Panc1 (cell line): ENCODE measurements around the gene B9D2. TPM values are rescaled to one million over a fixed set of nuclear protein-coding genes. Genes with fewer than 3 reads are reported as not detected.

Experiments
- ATAC-seq: fragments of 200-7000 bp; cut with Tn5 transposase; 2 replicates; pipeline ENCODE4 v1.9.1; 2020; ENCODE audit warnings: mild to moderate bottlenecking, moderate library complexity
- BruUV-seq: library from RNA; stranded (reverse); fragments of 400-500 nt; replicated peaks from 2 replicates; lab custom pipeline; 2021; lab: Mats Ljungman, UMichigan
- CTCF ChIA-PET: fragments of 300-600 bp; sonication (Branson Sonifier 250); formaldehyde crosslinking; loops from one replicate; lab custom pipeline; 2022; ENCODE audit warnings: antibody characterized with exemption; lab: Charles Lee
- POLR2A ChIA-PET: fragments of 300-600 bp; sonication (Branson Sonifier 250); formaldehyde crosslinking; loops from one replicate; lab custom pipeline; 2022; ENCODE audit warnings: antibody characterized with exemption; lab: Charles Lee
- DNase-seq: peaks from one replicate; pipeline ENCODE4 v3.0.0-alpha.2; 2010; ENCODE audit warnings: low read depth, low spot score
- H3K27ac ChIP-seq: 2 replicates; pipeline ENCODE4 v1.5.1; 2011; ENCODE audit warnings: mild to moderate bottlenecking, low read length, inconsistent platforms
- H3K27me3 ChIP-seq: fragments of 200-500 bp; sonication (Bioruptor generic); 2 replicates; pipeline ENCODE4 v1.6.0; 2014; ENCODE audit warnings: low read length, inconsistent platforms; ENCODE audit not compliant: control insufficient read depth, insufficient read depth
- H3K36me3 ChIP-seq: fragments of 200-500 bp; sonication (Bioruptor generic); 2 replicates; pipeline ENCODE4 v1.5.1; 2014; ENCODE audit warnings: inconsistent platforms, mild to moderate bottlenecking, low read length, moderate library complexity; ENCODE audit not compliant: control insufficient read depth, insufficient read depth
- H3K4me1 ChIP-seq: 2 replicates; pipeline ENCODE4 v1.5.1; 2011; ENCODE audit warnings: inconsistent platforms, mild to moderate bottlenecking, low read length, moderate library complexity; ENCODE audit not compliant: control insufficient read depth, insufficient read depth
- H3K4me3 ChIP-seq, 2 experiments: 2 replicates each; pipeline ENCODE4 v1.5.1; 2011 to 2012; ENCODE audit warnings: low read depth in 2 of 2, low read length in 2 of 2, mild to moderate bottlenecking in 2 of 2, inconsistent platforms in 1 of 2, moderate library complexity in 1 of 2
- H3K9me3 ChIP-seq: fragments of 200-500 bp; sonication (Bioruptor generic); 2 replicates; pipeline ENCODE4 v1.5.1; 2014; ENCODE audit warnings: low read depth, mild to moderate bottlenecking, inconsistent platforms, low read length, moderate library complexity; ENCODE audit not compliant: control insufficient read depth, insufficient read depth
- POLR2AphosphoS5 ChIP-seq: IDR thresholded peaks from 2 replicates; pipeline ENCODE4 v1.6.1; 2012; ENCODE audit warnings: mild to moderate bottlenecking, low read depth, low read length, moderate library complexity
- REST ChIP-seq, 2 experiments: IDR thresholded peaks; 2 replicates each; pipeline ENCODE4 v1.6.1; 2011 to 2012; ENCODE audit warnings: low read depth in 2 of 2, control low read depth in 1 of 2, low read length in 1 of 2, mild to moderate bottlenecking in 1 of 2, moderate library complexity in 1 of 2; ENCODE audit not compliant: insufficient read depth in 1 of 2
- SIN3A ChIP-seq: IDR thresholded peaks from 2 replicates; pipeline ENCODE4 v1.6.1; 2012; ENCODE audit warnings: low read depth, mild to moderate bottlenecking, low read length, moderate library complexity, borderline replicate concordance; ENCODE audit not compliant: insufficient read depth
- TCF7L2 ChIP-seq: IDR thresholded peaks from 2 replicates; pipeline ENCODE4 v1.6.1; 2011; ENCODE audit warnings: mild to moderate bottlenecking, low read depth, low read length, inconsistent platforms
- in situ Hi-C: cut with HindIII; loops from 2 replicates; pipeline ENCODE4 v1.10.0; 2016; ENCODE audit warnings: low sequenced_read_pairs, low pct_unique_long_range_greater_than_20kb
- intact Hi-C: fragments of 100-400 bp; cut with micrococcal nuclease; formaldehyde crosslinking; loops from one replicate; pipeline ENCODE4 v1.10.0; 2022; ENCODE audit not compliant: unreplicated experiment
- total RNA-seq: library from RNA; stranded (reverse); gene quantifications from one replicate; pipeline ENCODE4 v1.2.1, GENCODE V29; 2021; ENCODE audit not compliant: unreplicated experiment
- TF ChIP-seq, protein P1 (sequence below): fragments of 450-650 bp; IDR thresholded peaks from 2 replicates; pipeline ENCODE4 v1.5.1; 2017; ENCODE audit warnings: mild to moderate bottlenecking

The B9D2 gene
- total RNA-seq, 1 experiment from 2014 or later: 7.1 TPM

- peak within 1 kb of the TSS; percentile 75 for H3K27ac ChIP-seq
- H3K27me3 ChIP-seq: no peaks in the 10 kb centered on the region
- DNase-seq: no peak
- intact Hi-C loops (no loop called here), in situ Hi-C loops (no loop called here)
- H3K4me3 ChIP-seq: peak within 1 kb of the TSS; percentile 72 to 79
- ATAC-seq: peak; percentile 76
- ChIA-PET CTCF (no interaction called here), POLR2A (interaction anchor here (0.8 kb wide), 1 partner anchor 752 kb away, joined by 3 read pairs; no protein-coding TSS in a partner anchor)
- BruUV-seq: TSS peak; percentile 84
- no peaks in the 10 kb centered on the region for H3K9me3 ChIP-seq
- H3K36me3 ChIP-seq: peaks cover 6% of the 10 kb centered on the region; the same call in 1 of the 2 replicates
- peaks cover 5% of the 10 kb centered on the region; the same call in 1 of the 2 replicates for H3K4me1 ChIP-seq
- no peak for TF ChIP-seq REST (IDR thresholded peaks at IDR 0.05; ENCODE audit: insufficient read depth in 1 of 2, low read depth in 2 of 2, low read length in 1 of 2)
- TF ChIP-seq TCF7L2: no peak
- TF ChIP-seq, protein P1, sequence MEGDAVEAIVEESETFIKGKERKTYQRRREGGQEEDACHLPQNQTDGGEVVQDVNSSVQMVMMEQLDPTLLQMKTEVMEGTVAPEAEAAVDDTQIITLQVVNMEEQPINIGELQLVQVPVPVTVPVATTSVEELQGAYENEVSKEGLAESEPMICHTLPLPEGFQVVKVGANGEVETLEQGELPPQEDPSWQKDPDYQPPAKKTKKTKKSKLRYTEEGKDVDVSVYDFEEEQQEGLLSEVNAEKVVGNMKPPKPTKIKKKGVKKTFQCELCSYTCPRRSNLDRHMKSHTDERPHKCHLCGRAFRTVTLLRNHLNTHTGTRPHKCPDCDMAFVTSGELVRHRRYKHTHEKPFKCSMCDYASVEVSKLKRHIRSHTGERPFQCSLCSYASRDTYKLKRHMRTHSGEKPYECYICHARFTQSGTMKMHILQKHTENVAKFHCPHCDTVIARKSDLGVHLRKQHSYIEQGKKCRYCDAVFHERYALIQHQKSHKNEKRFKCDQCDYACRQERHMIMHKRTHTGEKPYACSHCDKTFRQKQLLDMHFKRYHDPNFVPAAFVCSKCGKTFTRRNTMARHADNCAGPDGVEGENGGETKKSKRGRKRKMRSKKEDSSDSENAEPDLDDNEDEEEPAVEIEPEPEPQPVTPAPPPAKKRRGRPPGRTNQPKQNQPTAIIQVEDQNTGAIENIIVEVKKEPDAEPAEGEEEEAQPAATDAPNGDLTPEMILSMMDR: peak; percentile 90
- TF ChIP-seq POLR2AphosphoS5: peak; percentile 54
- peak; percentile 59; the same call in 1 of the 2 replicates for TF ChIP-seq SIN3A
These were observed 10.2 kb downstream of the B9D2 start, which contains the start of gene TGFB1 for GRCh38 chr19:41353466-41354342. TGFB1 (minus strand) TSS chr19:41353922; CDS start chr19:41353044, 878 bp downstream.

- no peaks in the 10 kb centered on the region for H3K27me3 ChIP-seq
- no peak for DNase-seq
- peak overlapping the region; percentile 72 to 79 for H3K4me3 ChIP-seq
- BruUV-seq: no TSS peak
- intact Hi-C loops (no loop called here), in situ Hi-C loops (no loop called here)
- ChIA-PET POLR2A (interaction anchor here (0.8 kb wide), 1 partner anchor 751 kb away, joined by 3 read pairs; no protein-coding TSS in a partner anchor), CTCF (no interaction called here)
- no peaks in the 10 kb centered on the region for H3K9me3 ChIP-seq
- H3K4me1 ChIP-seq: peaks cover 5% of the 10 kb centered on the region; the same call in 1 of the 2 replicates
- peak; percentile 61 for ATAC-seq
- TF ChIP-seq, protein P1: peak; percentile 83
- no peak for TF ChIP-seq TCF7L2
- H3K36me3 ChIP-seq: peaks cover 6% of the 10 kb centered on the region; the same call in 1 of the 2 replicates
- peak overlapping the region; percentile 75; the same call in 1 of the 2 replicates for H3K27ac ChIP-seq
These were observed 11.1 kb downstream of the B9D2 start for GRCh38 chr19:41352609-41353465.
